GM12892 (cell line): Measurements from ENCODE around the gene NSD1.
"Not testable (repeated sequence)": the region's sequence is repeated elsewhere in the genome, so short reads cannot be mapped to it uniquely, and the experiment has no call there.

Experiments used
- DNase-seq: peaks from one replicate; pipeline ENCODE4 v3.0.0; 2011; ENCODE audit not compliant: insufficient read length
- FAIRE-seq: peaks from 2 replicates; lab custom pipeline; 2011; peaks lifted over from hg19 to GRCh38; lab: Jason Lieb, UNC
- POLR2A ChIP-seq: IDR thresholded peaks from 2 replicates; pipeline ENCODE4 v1.6.1; 2011; ENCODE audit warnings: low read depth, low read length, control low read depth
- POLR2AphosphoS5 ChIP-seq: IDR thresholded peaks from 2 replicates; pipeline ENCODE4 v1.6.1; 2011; ENCODE audit warnings: low read depth, low read length, control low read depth
- TAF1 ChIP-seq: IDR thresholded peaks from 2 replicates; pipeline ENCODE4 v1.6.1; 2011; ENCODE audit warnings: low read depth, mild to moderate bottlenecking, control low read depth, low read length, borderline replicate concordance

The NSD1 gene

DNA sequence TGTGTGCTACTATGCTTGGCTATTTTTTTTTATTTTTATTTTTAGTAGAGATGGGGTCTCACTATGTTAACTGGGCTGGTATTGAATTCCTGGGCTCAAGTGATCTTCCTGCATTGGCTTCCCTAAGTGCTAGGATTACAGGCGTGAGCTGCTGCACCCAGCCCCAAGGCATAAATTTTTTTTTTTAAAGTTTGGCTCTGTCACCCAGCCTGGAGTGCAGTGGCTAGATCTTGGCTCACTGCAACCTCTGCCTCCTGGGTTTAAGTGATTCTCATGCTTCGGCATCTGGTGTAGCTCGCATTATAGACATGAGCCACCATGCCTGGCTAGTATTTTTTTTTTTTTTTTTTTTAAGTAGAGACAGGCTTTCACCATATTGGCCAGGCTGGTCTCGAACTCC is 99.6 kb downstream of the NSD1 start:
- TF ChIP-seq TAF1 (no peak), POLR2A (no peak)
- DNase-seq (no peak), FAIRE-seq (no peak)

DNA sequence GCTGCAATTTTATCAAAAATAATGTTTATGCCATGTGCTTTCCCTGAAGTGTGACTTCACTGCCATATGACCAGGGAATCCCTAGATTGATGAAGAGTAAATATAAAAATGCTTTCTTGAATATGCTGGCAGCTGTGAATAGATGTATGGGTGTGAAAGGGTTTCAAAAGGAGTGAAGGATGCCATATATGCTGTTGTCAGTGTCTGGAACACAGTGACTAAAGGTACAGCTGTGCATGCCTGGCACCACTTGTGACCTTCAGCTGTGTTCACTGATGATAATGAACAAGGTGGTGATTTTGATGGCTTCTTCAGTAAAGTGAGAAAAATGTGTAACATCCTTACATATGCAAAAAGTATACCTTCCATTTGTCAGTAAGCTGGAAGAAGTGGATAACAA is 100.2 kb downstream of the NSD1 start:
- no peak for TF ChIP-seq TAF1
- TF ChIP-seq POLR2AphosphoS5, result no peak
- TF ChIP-seq POLR2A, result no peak
- DNase-seq (no peak), FAIRE-seq (no peak)

DNA sequence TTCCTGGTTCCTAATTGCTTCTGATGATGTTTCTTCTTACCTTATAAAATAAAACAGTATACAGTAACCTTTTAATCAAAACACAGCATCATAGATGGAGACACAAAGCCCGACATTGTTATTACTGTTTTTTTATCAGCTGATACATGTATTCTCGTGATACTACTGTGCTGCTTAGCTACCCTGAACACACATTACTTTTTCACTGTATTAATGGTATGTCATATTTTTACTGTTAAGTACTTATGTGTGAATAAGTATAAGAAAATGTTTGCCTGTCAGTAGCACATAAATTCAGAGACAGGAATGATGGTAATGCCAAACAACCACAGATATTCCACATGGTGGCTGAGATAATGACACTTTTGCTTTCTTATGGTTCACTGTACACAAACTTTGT is 101.3 kb downstream of the NSD1 start:
- no peak for FAIRE-seq
- no peak for TF ChIP-seq TAF1
- no peak for TF ChIP-seq POLR2AphosphoS5
- no peak for TF ChIP-seq POLR2A
- DNase-seq, result no peak

DNA sequence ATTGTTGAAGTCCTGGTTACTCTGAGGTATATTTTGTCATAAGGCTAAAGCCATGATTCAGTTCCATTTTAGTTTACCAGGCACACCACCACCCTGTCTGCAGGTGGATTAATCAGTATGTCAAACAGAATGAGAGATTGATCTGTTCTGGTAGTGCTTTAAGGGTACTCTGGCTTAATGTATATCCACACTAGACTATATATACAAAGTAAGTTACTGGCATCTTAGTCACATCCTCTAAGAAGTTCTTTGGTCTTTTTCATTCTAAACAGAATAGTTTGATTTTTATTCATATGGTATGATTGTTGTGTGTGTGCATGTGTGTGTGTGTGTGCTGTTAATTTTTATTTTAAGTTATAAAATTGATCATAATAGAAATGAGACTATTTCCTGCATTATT is 108.2 kb downstream of the NSD1 start:
- FAIRE-seq (no peak), DNase-seq (no peak)
- no peak for TF ChIP-seq TAF1
- no peak for TF ChIP-seq POLR2AphosphoS5
- no peak for TF ChIP-seq POLR2A

DNA sequence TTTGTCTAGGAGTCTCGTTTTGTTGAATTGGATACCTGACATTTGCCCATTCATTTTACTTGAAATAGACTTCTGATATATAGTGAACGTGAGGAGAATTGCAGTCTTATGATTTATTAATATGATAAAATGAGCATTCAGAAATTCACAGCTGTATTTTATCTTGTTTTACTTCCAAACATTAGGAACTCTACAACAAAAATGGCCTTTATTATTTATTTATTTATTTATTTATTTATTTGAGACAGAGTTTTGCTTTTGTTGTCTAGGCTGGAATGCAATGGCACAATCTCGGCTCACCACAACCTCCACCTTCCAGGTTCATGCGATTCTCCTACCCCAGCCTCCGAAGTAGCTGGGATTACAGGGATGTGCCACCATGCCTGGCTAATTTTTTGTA is 108.7 kb downstream of the NSD1 start:
- FAIRE-seq, result no peak
- TF ChIP-seq POLR2A, result no peak
- TF ChIP-seq TAF1, result no peak
- TF ChIP-seq POLR2AphosphoS5, result no peak
- no peak for DNase-seq

DNA sequence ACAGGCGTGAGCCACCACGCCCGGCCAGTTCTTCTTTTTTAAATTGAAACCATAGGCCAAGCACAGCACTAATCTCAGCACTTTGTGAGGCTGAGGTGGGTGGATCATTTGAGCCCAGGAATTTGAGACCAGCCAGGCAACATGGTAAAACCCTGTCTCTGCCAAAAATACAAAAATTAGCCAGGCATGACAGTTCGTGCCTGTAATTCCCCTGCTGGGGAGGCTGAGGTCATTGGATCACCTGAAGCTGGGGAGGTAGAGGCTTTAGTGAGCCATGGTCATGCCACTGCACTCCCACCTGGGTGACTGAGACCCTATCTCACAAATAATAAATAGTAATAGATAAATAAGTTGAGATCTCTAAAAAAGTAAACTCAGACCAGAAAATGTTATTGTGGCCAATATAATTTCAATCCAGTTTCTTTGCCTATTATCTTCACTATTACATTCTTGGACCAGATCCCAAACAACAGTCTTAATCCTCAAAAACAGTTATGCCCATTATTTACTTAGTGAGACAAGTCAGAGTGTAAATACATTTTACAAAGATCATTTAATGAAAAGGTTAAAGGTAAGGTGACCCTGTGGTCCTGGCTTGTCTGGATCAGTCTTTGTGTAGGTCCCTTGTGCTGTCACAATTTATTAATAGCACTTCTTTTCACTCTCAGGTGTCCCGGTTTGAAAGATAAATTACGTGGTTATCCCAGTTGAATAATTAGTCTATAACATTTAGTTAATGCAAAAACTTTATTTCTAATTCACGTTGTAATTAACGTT is 116.4 kb downstream of the NSD1 start:
- FAIRE-seq (no peak), DNase-seq (no peak)
- TF ChIP-seq POLR2AphosphoS5, result no peak
- no peak for TF ChIP-seq POLR2A
- TF ChIP-seq TAF1, result no peak

DNA sequence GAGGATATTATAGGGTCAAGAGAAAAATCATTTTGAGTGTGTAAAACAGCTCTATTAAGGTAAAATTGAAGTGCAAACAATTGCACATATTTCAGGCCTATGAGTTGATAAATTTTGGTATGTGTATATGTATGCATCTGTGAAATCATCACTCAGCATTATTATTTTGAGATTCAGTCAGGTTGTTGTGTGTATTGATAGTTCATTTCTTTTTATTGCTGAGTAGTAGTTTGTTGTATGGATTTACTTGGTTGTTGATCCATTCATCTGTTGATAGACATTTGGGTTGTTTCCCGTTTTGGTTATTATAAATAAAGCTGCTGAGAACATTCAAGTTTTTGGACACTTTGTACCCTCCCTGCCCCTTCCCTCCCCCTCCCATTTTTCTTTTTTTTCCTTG is 119.7 kb downstream of the NSD1 start:
- DNase-seq, result no peak
- FAIRE-seq, result no peak
- TF ChIP-seq POLR2A (no peak), POLR2AphosphoS5 (no peak), TAF1 (no peak)

DNA sequence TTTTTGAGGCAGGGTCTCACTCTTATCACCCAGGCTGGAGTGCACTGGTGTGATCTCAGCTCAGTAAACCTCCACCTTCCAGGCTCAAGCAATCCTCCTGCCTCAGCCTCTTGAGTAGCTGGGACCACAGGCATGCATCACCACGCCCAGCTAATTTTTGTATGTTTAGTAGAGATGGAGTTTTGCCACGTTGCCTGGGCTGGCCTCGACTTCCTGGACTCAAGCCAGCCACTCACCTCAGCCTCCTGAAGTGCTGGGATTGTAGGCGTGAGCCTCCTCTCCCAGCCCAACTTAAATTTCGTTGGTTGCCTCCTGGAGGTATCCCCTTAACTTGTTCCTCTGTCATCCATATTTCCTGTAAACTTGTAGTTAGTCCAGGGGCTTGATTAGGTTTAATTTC is 122.7 kb downstream of the NSD1 start:
- no peak for TF ChIP-seq POLR2A
- TF ChIP-seq POLR2AphosphoS5, result no peak
- TF ChIP-seq TAF1, result no peak
- FAIRE-seq (no peak), DNase-seq (no peak)

DNA sequence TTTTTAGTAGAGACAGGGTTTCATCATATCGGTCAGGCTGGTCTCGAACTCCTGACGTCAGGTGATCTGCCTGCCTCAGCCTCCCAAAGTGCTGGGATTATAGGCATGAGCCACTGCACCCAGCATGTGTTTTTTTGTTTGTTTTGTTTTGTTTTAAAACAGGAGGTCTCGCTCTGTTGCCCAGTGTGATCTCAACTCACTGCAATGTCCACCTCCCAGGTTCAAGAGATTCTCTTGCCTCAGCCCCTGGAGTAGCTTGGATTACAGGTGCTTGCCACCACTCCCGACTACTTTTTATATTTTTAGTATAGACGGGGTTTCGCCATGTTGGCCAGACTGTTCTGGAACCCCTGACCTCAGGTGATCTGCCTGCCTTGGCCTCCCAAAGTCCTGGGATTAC is 125.1 kb downstream of the NSD1 start:
- FAIRE-seq, result not testable (repeated sequence)

DNA sequence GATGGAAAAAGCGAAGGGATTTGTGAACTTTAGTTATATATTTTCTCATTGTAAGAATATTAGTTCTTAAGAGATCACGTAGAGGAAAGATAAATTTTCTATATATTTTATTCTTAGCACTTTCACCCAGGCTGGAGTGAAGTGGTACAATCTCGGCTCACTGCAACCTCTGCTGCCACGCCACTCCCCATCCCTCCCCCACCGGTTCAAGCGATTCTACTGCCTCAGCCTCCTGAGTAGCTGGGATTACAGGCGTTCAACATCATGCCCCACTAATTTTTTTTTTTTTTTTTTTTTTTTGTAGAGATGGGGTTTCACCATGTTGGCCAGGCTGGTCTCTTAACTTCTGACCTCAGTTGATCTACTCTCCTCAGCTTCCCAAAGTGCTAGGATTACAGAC is 127.4 kb downstream of the NSD1 start:
- DNase-seq (no peak), FAIRE-seq (no peak)
- TF ChIP-seq TAF1 (no peak), POLR2AphosphoS5 (no peak), POLR2A (no peak)

More for the DNA sequence above, 125.1 kb downstream of the NSD1 start:
- DNase-seq, result not testable (repeated sequence)

DNA sequence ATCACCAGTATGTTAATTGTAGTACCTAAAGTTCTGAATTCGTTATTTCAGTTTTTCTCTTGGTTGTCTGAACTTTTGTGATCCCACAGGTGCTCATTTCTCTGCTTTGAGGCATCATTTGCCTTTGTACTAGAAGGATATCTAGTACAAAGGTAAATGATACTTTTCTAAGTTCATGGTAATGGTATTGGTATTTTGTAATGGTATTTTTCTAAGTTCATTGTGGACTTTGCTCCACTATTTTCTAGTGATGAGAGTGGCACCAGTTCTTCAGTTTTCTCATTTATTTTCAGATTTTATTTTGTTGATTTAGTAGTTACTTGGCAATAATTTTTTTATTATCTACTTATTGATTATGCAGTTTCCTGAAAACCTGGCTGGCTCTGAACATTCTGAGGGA is 127.9 kb downstream of the NSD1 start:
- TF ChIP-seq POLR2AphosphoS5 (no peak), POLR2A (no peak), TAF1 (no peak)
- FAIRE-seq (no peak), DNase-seq (no peak)

DNA sequence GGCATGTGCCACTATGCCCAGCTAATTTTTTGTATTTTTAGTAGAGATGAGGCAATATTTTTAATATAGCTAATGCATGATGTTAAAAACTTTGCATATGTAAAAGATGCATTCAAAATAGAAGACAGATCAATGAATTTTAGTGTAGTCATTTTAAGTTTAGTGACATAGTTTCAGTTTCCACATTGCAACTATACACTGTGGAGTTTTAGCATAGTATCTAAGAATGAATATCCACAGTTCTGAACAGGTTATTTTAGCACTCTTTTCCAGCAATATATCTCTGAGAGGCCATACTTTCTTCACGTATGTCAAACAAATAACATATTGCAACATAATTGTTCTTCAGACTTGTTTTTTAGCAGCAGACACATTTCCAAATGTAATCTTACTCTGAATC is 130.6 kb downstream of the NSD1 start:
- FAIRE-seq (no peak), DNase-seq (no peak)
- no peak for TF ChIP-seq TAF1

DNA sequence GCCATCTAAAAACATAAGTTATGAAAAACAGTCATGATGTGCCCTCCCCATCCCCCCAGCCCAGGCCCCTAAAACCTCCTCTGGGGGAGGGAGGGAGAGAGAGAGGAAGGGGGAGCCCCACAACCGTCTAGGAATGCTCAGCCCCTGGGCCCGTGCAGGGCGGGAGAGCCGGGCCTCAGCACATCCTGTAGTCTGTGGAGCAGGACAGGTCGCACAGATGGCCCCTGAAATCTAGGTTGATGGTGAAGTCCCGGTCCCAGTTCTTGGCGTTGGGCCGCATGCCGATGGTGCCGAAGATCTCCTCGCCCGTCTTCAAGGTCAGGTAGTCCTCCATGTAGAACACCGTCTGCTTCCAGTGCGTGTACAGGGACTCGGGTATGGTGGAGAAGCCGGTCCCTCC is 131.8 kb downstream of the NSD1 start:
- TF ChIP-seq POLR2AphosphoS5, result no peak
- TF ChIP-seq TAF1, result no peak
- no peak for TF ChIP-seq POLR2A
- DNase-seq (no peak), FAIRE-seq (no peak)
